Mucosa of rectum (tissue), 2 donors: ENCODE data around the gene UTP4.
"Not testable (repeated sequence)": the region's sequence is repeated elsewhere in the genome, so short reads cannot be mapped to it uniquely, and the experiment has no call there.

Experiments
- H3K27ac ChIP-seq, 2 donors: one replicate each; pipeline ENCODE4 v1.7.0; 2013; ENCODE audit warnings: inconsistent platforms in 2 of 2, low read depth in 2 of 2, low read length in 2 of 2
- H3K27me3 ChIP-seq, 2 donors: one replicate each; pipeline ENCODE4 v1.7.0; 2013; ENCODE audit warnings: low read length in 2 of 2; ENCODE audit not compliant: control insufficient read depth in 2 of 2, insufficient read depth in 2 of 2
- H3K36me3 ChIP-seq, 2 donors: one replicate each; pipeline ENCODE4 v1.7.0; 2013; ENCODE audit warnings: low read length in 2 of 2; ENCODE audit not compliant: control insufficient read depth in 2 of 2, insufficient read depth in 2 of 2
- H3K4me1 ChIP-seq, 2 donors: one replicate each; pipeline ENCODE4 v1.7.0; 2013; ENCODE audit warnings: low read length in 2 of 2, mild to moderate bottlenecking in 1 of 2; ENCODE audit not compliant: control insufficient read depth in 2 of 2, insufficient read depth in 2 of 2
- H3K4me3 ChIP-seq, 2 donors: one replicate each; pipeline ENCODE4 v1.7.0; 2013; ENCODE audit warnings: low read length in 2 of 2
- H3K9ac ChIP-seq, 2 donors: one replicate each; pipeline ENCODE4 v1.7.0; 2013; ENCODE audit warnings: low read length in 2 of 2, low read depth in 1 of 2, mild to moderate bottlenecking in 1 of 2
- H3K9me3 ChIP-seq, 2 donors: one replicate each; pipeline ENCODE4 v1.7.0; 2013; ENCODE audit warnings: low read length in 2 of 2; ENCODE audit not compliant: control insufficient read depth in 2 of 2
- donor health status: healthy.
- donor health status: Normal muscosa, but diverticular disease.

Gene UTP4

GRCh38 chr16:69116906-69117305 lies 15.5 kb upstream of the UTP4 start:
- no peaks in the 10 kb centered on the region for H3K27me3 ChIP-seq
- H3K27ac ChIP-seq = no peak overlapping the region
- no peak overlapping the region for H3K4me3 ChIP-seq
- no peaks in the 10 kb centered on the region for H3K4me1 ChIP-seq
- H3K36me3 ChIP-seq = peaks cover 36 to 76% of the 10 kb centered on the region in 2 donors
- H3K9ac ChIP-seq = no peak overlapping the region
- H3K9me3 ChIP-seq = no peaks in the 10 kb centered on the region

- H3K27me3 ChIP-seq = no peaks in the 10 kb centered on the region
- no peak overlapping the region for H3K27ac ChIP-seq
- no peak overlapping the region for H3K4me3 ChIP-seq
- H3K4me1 ChIP-seq = no peaks in the 10 kb centered on the region
- no peaks in the 10 kb centered on the region for H3K9me3 ChIP-seq
- peaks cover 36 to 72% of the 10 kb centered on the region in 2 donors for H3K36me3 ChIP-seq
- no peak overlapping the region for H3K9ac ChIP-seq
Observed at GRCh38 chr16:69118468-69118867, 14.0 kb upstream of the UTP4 start.

GRCh38 chr16:69118994-69119393 lies 13.5 kb upstream of the UTP4 start:
- H3K36me3 ChIP-seq = peaks cover 36 to 67% of the 10 kb centered on the region in 2 donors
- H3K9ac ChIP-seq = no peak overlapping the region
- no peaks in the 10 kb centered on the region for H3K4me1 ChIP-seq
- H3K27ac ChIP-seq = no peak overlapping the region
- no peaks in the 10 kb centered on the region for H3K27me3 ChIP-seq
- no peaks in the 10 kb centered on the region for H3K9me3 ChIP-seq
- no peak overlapping the region for H3K4me3 ChIP-seq

- Histone ChIP-seq H3K4me1 (no peaks in the 10 kb centered on the region), H3K9me3 (no peaks in the 10 kb centered on the region), H3K9ac (no peak overlapping the region), H3K27me3 (no peaks in the 10 kb centered on the region), H3K4me3 (no peak overlapping the region), H3K36me3 (peaks cover 33 to 62% of the 10 kb centered on the region in 2 donors), H3K27ac (no peak overlapping the region)
Observed at GRCh38 chr16:69119536-69119935, 12.9 kb upstream of the UTP4 start.

GRCh38 chr16:69120096-69120664 lies 12.3 kb upstream of the UTP4 start:
- Histone ChIP-seq H3K4me3 (no peak overlapping the region), H3K27ac (no peak overlapping the region), H3K4me1 (no peaks in the 10 kb centered on the region), H3K9me3 (no peaks in the 10 kb centered on the region), H3K36me3 (peaks cover 26 to 55% of the 10 kb centered on the region in 2 donors), H3K9ac (no peak overlapping the region), H3K27me3 (no peaks in the 10 kb centered on the region)

- Histone ChIP-seq H3K27me3 (no peaks in the 10 kb centered on the region), H3K9me3 (no peaks in the 10 kb centered on the region), H3K4me1 (peaks cover 0 to 4% of the 10 kb centered on the region in 2 donors), H3K4me3 (no peak overlapping the region), H3K9ac (no peak overlapping the region), H3K27ac (no peak overlapping the region), H3K36me3 (peaks cover 11 to 26% of the 10 kb centered on the region in 2 donors)
Observed at GRCh38 chr16:69123910-69124309, 8.5 kb upstream of the UTP4 start.

- not testable (repeated sequence) for H3K27me3 ChIP-seq, H3K9ac ChIP-seq
- H3K36me3 ChIP-seq = peaks cover 8 to 22% of the 10 kb centered on the region in 2 donors
Observed at GRCh38 chr16:69124406-69124805, 8.0 kb upstream of the UTP4 start.

GRCh38 chr16:69124961-69125360 lies 7.5 kb upstream of the UTP4 start:
- not testable (repeated sequence) for H3K9ac ChIP-seq, H3K27me3 ChIP-seq, H3K4me3 ChIP-seq, H3K4me1 ChIP-seq, H3K9me3 ChIP-seq, H3K27ac ChIP-seq
- peaks cover 8 to 17% of the 10 kb centered on the region in 2 donors for H3K36me3 ChIP-seq

More at GRCh38 chr16:69124406-69124805, 8.0 kb upstream of the UTP4 start:
- not testable (repeated sequence) for H3K9me3 ChIP-seq, H3K4me1 ChIP-seq, H3K4me3 ChIP-seq, H3K27ac ChIP-seq

GRCh38 chr16:69126221-69126620 lies 6.2 kb upstream of the UTP4 start:
- Histone ChIP-seq H3K27ac (no peak overlapping the region), H3K36me3 (peaks cover 2 to 5% of the 10 kb centered on the region in 2 donors), H3K4me1 (peaks cover 2 to 4% of the 10 kb centered on the region in 2 donors), H3K9me3 (no peaks in the 10 kb centered on the region), H3K4me3 (no peak overlapping the region), H3K27me3 (no peaks in the 10 kb centered on the region), H3K9ac (no peak overlapping the region)

- H3K9me3 ChIP-seq, H3K27ac ChIP-seq, H3K27me3 ChIP-seq, H3K36me3 ChIP-seq, H3K4me3 ChIP-seq, H3K4me1 ChIP-seq, H3K9ac ChIP-seq: not testable (repeated sequence)
Observed at GRCh38 chr16:69126801-69127200, 5.6 kb upstream of the UTP4 start.
